Measurements from ENCODE around the gene ICA1L.
"Not testable (repeated sequence)": the region's sequence is repeated elsewhere in the genome, so short reads cannot be mapped to it uniquely, and the experiment has no call there.

DNA sequence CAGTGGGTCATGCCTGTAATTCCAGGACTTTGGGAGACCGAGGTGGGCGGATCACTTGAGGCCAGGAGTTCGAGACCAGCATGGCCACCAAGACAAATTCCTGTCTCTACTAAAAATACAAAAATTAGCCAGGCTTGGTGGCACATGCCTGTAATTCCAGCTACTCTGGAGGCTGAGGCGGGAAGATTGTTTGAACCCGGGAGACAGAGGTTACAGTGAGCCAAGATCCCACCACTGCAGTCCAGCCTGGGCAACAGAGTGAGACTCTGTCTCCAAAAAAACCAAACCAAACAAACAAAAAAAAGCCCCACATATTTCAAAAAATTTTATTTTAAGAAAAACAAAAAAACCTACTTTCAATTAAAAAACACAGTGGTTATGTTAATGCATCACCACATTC is 38.7 kb upstream of the ICA1L start:
- not testable (repeated sequence) for TF ChIP-seq KLF1 (tag by site-specific recombination; IDR thresholded peaks at IDR 0.05); ZNF26 (tag by site-specific recombination; IDR thresholded peaks at IDR 0.05); ZSCAN5A (tag by site-specific recombination; IDR thresholded peaks at IDR 0.05); ZNF350 (tag by site-specific recombination; IDR thresholded peaks at IDR 0.05); MZF1 (tag by site-specific recombination; IDR thresholded peaks at IDR 0.05; ENCODE audit: borderline replicate concordance); REST (tag by site-specific recombination; IDR thresholded peaks at IDR 0.05); ZNF654 (tag by site-specific recombination; IDR thresholded peaks at IDR 0.05; ENCODE audit: low read depth); SCRT1 (tag by site-specific recombination; IDR thresholded peaks at IDR 0.05; ENCODE audit: borderline replicate concordance); ZBTB7A (tag by site-specific recombination; IDR thresholded peaks at IDR 0.05; ENCODE audit: low read depth)
- TF ChIP-seq, protein P1, sequence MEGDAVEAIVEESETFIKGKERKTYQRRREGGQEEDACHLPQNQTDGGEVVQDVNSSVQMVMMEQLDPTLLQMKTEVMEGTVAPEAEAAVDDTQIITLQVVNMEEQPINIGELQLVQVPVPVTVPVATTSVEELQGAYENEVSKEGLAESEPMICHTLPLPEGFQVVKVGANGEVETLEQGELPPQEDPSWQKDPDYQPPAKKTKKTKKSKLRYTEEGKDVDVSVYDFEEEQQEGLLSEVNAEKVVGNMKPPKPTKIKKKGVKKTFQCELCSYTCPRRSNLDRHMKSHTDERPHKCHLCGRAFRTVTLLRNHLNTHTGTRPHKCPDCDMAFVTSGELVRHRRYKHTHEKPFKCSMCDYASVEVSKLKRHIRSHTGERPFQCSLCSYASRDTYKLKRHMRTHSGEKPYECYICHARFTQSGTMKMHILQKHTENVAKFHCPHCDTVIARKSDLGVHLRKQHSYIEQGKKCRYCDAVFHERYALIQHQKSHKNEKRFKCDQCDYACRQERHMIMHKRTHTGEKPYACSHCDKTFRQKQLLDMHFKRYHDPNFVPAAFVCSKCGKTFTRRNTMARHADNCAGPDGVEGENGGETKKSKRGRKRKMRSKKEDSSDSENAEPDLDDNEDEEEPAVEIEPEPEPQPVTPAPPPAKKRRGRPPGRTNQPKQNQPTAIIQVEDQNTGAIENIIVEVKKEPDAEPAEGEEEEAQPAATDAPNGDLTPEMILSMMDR (tag by site-specific recombination; IDR thresholded peaks at IDR 0.05): not testable (repeated sequence)
- TF ChIP-seq, protein P2, sequence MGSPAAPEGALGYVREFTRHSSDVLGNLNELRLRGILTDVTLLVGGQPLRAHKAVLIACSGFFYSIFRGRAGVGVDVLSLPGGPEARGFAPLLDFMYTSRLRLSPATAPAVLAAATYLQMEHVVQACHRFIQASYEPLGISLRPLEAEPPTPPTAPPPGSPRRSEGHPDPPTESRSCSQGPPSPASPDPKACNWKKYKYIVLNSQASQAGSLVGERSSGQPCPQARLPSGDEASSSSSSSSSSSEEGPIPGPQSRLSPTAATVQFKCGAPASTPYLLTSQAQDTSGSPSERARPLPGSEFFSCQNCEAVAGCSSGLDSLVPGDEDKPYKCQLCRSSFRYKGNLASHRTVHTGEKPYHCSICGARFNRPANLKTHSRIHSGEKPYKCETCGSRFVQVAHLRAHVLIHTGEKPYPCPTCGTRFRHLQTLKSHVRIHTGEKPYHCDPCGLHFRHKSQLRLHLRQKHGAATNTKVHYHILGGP (tag by site-specific recombination; IDR thresholded peaks at IDR 0.05): not testable (repeated sequence)

All from HEK293 (cell line).